ENCODE data around the gene ZNF761.
A peak's percentile ranks its signal among the peaks of the same experiment; 100 is the strongest.

DNA sequence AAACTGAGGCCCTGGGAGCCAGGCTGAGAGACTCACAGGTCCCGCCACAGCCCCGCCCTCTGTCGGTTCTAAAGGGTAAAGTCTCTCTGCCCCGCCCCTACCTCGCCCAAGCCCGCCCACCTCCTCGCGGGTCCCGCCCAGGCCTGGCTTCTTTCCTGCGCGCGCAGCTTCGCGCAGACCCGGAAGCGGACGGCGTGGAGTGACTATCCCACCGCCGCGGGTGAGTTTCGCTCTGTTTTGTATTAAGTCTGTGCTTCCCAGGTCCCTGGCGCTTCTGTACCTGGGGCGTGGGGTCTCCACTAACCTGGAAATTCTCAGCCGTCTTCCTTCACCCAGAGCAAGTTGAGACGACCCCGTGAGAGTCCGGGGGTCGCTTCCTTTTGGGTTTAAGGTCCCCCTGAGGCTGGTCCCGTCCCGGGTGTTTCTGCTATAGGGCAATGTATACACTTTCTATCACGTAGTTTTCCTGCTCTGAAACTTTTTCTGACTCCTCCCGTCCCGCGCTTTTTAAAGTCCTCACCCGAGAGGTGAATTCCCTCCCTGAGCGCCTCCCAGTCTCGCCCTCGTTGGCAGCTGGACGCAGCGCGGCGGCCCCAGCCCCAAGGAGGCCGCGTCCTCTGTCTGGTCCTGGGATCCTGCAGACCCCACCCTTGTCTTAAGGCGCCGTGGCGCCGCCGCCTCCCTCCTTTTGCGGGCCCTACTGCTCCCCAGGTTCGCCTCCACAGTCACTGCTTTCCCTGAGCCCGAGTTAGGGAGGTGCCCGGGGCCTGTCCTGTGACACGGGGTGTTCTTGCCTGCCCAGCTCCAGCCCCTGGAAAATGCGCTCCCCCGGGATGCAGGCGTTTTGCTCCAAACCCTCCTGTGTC lies 36.6 kb upstream of the ZNF761 start, which contains the start of gene ZNF765:
- peak; percentile 89 to 94 for TF ChIP-seq POLR2AphosphoS5 (IDR thresholded peaks at IDR 0.05)
- TF ChIP-seq, protein P1, sequence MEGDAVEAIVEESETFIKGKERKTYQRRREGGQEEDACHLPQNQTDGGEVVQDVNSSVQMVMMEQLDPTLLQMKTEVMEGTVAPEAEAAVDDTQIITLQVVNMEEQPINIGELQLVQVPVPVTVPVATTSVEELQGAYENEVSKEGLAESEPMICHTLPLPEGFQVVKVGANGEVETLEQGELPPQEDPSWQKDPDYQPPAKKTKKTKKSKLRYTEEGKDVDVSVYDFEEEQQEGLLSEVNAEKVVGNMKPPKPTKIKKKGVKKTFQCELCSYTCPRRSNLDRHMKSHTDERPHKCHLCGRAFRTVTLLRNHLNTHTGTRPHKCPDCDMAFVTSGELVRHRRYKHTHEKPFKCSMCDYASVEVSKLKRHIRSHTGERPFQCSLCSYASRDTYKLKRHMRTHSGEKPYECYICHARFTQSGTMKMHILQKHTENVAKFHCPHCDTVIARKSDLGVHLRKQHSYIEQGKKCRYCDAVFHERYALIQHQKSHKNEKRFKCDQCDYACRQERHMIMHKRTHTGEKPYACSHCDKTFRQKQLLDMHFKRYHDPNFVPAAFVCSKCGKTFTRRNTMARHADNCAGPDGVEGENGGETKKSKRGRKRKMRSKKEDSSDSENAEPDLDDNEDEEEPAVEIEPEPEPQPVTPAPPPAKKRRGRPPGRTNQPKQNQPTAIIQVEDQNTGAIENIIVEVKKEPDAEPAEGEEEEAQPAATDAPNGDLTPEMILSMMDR (IDR thresholded peaks at IDR 0.05), result peak; percentile 47 to 62 (median 49)

Data from esophagus muscularis mucosa (tissue), 3 donors.